NCI-H82 treated with DMSO at 0.1 percent for 48 hours (cell line): ENCODE results near the gene SLC1A2.

ENCODE experiments used
- DNase-seq: peaks from one replicate; lab custom pipeline; 2025; ENCODE audit not compliant: unreplicated experiment; lab: John Stamatoyannopoulos, UW

The SLC1A2 gene

DNA sequence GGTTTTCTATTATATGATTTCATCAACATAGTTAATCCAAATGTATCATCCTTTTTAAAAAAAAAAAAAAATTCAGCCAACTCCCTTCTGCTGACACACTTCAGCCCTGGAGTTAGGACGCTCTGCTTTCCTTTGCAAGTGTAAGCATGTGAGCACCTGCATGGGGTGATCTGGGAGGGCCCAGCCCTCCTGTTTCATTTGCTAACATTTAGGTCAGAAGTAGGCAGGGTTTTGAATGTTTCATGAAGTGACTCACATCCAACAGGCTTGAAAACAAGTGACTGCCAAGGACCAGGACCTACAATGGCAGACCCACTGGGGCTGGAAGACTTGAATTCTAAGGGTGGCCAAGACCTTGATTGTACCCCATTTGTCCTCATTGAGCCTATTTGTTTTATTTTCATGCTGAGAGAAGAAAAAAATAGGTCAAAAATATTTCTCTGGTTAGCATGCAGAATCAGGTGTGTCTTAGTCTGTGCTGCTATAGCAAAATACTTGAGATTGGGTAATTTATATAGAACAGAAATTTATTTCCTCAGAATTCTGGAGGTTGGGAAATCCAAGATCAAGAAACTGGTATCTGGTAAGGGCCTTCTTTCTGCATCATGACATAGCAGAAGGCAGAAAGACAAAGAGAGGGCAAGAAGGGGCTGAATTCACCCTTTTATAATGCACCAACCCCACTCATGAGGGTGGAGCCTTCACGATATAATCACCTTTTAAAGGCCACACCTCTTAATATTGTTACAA, 142.8 kb downstream of the SLC1A2 start:
- DNase-seq = no peak

DNA sequence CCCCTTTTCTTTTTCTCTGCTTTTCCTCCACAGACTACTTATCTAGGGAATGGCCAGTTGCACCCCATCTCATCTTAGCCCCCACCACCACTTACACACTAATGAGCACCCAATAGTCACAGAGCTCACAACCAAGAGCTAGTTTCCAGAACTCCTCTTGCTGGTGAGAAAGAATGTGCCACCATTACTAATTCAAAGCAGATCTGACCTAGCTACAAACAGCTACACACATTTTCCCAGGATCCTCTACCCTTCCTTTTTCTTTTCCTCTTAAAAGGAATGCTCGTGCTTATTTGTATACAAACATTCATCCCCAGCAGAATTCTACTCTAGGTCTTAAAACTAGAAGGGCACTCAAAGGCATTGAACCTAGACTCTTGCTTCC, 143.6 kb downstream of the SLC1A2 start:
- no peak for DNase-seq

DNA sequence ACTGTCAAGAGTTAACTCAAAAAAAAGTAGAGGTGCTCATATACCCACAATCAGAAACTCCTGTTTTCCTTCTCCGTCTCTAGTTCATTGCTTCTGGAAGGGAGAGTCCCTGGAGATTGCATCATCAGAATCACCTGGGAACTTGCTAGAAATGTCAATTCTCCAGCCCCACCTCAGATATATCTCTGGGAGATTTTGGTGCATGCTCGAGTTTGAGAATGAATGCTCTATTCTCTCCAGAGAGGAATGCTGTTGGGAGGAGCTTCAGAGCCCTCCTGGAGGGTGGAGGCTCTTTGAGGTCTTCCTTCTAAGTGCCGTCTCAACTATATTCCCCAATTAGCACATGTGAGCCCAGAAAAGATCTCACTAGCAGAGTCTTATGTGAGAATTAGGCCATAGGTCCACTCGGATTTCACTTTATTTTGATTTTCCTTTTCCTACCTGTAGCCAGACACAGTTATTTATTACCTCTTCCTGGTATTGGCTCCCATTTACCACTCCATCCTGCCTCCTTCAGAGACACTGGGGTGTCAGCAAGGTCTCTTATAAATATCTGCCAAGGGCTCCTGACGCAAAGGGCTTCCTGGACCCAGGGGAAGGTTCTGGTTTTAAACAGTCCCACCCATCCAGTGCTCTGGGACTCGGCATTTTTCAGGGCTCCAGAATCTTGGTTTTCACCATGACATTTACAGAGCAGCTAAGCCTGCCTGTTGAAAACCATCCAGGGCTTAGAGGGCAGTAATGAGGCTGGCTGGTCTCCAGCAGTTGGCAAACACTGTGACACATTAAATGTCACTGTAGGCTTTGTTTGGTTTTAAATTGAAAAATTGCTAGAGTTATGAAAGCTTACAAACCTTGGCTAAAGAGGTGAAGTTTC, 144.2 kb downstream of the SLC1A2 start:
- no peak for DNase-seq

DNA sequence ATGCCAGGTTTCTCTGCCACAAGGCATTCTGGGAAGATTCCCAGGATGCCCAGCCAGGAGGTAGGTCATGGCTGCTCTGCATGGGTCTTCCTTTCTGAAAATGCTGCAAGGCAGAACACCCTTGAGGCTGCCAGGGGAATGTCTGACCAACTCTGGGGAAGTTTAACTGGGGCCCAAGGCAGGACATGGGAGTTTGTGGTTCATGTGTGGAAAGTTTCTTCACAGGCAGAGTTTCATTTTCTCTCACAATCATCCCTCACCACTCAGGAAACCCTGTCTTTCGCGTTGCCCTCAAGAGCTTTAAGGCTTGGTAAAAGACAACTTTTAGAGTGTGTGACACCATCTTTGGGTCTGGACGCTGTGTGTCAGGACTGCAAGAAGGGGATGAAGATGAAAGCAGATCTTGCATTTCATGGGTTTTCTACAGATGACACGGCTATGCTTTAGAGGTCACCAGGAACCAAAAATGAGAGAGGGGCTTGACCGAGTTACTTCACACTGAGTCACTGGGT, 146.9 kb downstream of the SLC1A2 start:
- DNase-seq = no peak

DNA sequence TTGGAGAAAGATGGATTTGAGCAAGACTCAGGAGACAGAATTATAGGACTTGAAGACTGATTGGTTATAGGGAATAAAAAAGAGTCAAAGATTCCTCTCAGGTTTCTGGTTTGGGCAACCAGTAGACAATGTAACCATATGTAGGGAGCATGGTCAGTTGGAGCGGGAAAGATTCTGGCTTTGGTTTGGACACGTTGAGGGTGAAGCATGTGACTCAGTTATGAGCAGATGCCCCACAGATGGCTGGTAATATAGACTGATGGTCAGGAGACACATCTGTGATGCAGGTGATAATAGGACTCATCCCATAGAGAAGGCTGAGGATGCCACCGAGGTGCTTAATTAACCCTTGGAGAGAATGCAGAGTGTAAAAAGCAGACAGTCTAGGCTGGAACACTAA, 148.3 kb downstream of the SLC1A2 start:
- DNase-seq = no peak

DNA sequence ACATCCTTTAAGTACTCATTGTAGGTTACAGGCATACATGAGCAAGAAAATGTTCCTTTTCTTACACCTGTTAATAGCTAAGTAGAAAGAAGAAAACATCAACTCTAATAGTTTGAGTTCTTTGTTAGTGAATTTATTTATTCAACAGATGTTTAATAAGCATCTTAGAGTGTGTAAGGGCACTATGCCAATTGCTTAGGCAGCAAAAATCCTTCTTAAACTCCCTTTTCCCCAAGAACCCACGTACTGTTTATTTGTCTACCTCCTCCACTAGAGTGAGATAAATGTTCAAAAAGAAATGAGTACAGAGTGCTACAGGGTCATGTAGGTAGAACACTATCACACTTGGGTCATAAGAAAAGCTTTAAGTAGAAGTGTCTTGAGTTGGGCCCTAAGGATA, 149.0 kb downstream of the SLC1A2 start:
- no peak for DNase-seq

DNA sequence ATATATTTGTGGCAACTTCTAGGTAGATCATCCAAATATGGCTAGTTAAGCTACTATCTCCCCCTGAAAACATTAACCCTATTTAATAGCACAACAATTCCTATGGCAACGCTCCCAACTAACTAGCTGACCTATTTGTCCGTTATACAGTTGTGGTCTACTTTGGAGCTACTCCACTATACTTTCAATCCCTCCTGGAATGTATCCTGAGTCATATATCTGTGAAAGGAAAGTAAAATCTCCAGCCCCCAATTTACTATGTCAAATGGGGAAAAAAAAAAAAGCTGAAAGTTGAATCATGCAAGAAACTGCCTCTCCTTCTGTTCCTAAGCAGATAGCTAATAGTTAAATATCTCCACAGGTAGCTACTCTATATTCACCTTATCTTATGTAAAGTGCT, 151.9 kb downstream of the SLC1A2 start:
- DNase-seq = no peak

DNA sequence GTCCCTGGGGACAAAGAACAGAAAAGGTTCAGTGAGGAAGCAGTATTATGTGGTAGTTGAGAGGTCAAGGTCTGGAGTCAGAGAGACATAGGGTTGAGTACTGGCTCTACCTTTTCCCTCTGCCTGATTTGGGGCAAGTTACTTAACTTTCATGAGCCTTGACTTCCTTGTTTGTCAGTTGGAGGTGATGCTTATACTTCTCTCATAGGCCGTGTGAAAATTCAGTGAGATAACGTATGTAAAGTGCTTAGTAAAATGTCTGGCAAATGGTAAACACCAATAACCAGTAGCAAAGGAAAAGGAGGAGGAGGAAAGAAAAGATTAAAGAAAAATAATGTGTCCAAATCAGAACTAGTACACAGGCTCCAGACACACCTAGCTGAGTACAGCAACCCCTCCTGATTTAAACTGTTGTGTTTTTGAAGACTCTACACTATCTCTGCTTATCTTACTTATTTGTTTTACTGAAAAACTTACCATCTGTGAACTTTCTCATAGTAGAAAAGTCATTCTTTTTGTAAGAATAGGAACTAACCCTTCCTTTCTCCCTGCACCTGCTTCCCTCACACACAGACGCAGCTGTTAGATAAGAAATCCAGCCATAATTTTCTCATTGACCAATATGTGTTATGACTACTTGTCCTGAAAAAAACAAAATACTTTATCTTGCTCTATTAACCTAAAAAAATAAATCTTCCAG, 153.5 kb downstream of the SLC1A2 start:
- DNase-seq = no peak

DNA sequence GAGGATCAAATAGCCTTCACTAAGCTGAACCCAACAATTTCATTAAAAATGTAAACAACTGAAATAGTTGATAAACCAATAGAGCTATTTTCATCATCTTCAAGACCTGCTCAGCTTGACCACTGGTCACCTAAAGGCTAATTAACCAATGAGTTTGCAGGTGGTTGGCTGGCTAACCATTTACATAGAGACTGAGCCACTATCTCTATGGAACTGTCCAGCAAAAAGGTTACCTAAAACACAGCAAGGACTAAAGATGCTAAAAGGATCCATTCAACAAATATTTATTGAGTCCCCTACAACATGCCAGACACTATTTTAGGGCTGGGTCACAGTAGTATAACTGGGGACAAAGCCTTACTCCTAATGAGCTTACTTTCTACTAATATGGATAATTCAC, 156.6 kb downstream of the SLC1A2 start:
- no peak for DNase-seq

DNA sequence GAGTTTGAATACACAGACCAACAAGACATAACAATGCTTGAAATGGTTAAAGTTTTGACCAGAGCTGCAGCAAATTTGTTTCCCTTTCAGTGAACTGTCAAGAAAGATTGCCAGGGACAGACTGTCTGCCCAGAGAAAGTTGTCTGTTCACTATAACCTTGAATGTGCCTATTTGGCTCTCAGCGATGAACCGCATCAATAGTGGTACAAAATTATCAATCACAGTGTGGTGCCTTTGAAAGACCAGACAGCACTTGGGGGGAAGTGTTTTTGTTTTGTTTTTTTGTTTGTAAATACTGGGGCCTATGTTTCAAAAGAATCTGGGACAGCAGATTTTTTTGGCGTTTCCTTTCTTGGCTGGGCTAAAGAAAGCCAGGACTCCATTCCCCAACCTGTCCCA, 157.3 kb downstream of the SLC1A2 start:
- no peak for DNase-seq

DNA sequence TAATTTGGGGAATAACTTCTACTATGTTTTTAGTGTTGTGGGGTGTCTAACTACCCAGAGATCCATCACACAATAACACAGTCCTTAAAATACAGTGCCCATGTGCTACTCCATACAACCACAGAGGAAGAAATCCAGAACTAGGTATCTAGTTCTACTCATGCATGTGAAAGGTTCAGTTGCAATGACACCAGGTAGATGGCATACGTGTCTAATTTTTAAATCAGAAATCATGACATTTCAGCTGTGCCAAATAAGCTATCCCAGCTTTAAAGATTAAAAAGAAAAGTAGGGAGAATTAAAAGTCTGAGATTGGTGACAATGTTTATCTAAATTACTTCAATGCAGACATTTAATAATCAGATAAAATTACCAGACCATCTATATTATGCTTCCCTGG, 158.2 kb downstream of the SLC1A2 start:
- DNase-seq = no peak

DNA sequence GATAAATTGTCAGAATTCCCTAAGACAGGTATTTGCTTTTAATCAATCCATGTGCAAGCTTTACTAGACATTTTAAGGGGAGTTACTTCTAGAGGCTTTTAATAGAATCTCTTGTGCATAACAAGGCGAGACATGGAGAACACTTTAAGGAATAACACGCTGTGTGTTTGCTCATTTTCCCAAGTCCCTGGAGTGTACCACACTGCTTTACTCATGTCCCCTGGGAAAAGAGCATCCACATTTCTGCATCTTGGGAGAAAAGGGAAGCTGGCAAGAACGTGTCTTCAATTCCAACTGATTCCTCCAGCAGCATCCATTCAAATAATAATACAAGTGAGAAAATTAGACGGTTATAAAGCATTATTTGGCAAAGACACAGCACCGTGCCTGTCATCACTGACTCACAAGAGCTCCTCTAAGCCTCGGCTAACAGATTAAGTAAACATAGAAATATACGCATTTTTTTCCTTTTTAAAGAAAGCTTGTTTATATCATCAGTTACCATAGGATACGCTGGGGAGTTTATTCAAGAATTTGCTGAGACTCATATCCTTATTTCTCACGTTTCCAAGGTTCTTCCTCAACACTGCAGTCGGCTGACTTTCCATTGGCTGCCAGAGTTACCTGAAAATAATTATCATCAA, 158.9 kb downstream of the SLC1A2 start:
- no peak for DNase-seq

DNA sequence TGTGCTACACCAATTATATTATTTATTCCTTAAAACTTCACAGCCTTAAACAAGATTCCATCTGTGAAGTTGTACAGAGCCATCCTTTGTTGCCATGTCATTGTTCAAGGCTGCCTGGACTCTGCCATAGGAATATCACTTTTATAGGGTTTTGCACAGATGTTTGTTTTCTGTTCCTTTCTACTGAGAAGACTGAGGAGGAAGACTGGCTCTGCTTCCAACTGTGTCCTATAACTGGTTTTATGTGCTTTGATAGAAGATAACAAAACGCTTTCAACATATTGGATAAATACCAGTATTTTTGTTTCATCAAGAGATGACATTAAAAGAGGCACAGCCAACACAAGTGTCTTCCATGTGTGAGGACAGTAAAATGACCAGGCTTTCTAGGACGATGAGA, 159.8 kb downstream of the SLC1A2 start:
- no peak for DNase-seq

DNA sequence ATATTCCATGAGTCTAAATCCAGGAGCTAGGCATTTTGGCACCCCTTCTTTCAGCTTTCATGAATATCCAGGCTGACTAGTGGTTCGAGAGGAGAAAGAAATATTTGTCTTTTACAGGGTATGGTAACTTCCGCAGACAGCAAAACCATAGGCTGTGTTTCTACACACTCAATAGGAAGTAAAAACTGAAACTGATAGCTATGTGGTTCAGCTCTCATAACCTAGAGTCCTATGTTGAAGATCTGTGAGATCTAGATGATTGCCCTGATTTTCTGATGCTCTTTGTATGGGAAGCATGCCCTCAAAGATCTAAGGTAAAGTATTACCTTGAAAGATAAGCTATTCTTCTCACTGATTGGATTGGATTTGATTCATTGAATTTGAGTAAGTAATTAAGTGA, 162.1 kb downstream of the SLC1A2 start:
- DNase-seq = no peak

DNA sequence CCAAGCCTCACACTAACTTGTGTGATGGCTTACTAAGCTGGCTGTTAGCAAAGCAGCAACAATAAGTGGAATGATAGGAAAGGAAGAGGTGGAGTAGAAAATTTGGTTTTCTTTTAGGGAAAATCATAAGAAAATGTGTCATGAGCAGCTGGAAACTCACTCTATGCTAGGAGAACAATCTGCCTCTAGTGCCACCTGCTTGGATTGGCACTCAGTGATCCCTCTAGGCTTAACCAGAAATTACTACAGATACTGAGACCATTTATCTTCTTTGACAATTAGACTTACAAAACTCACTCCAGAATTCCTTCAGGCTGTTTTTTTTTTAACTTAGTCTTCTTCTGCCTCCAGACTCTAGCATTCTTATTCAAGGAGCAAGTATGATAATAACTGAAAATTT, 163.1 kb downstream of the SLC1A2 start:
- no peak for DNase-seq

DNA sequence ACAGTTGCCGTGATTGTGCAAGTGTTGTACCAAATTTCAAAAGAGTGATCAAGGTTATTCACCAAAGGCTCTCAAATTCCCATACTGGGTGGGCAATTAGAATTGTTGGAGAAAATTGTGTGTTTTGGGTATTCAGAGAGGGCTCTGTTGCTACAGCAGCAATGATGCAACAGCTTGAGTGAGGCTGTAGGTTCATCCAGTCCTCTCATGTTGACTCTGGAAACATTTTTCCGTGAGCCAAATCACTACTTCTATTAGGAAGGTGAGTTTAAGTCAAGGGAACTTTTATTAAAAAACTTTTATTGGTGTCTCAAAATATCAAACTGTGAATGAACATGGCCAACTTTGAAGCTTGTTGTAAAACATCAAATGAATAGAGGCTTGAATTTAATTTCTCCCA, 163.8 kb downstream of the SLC1A2 start:
- DNase-seq = no peak

DNA sequence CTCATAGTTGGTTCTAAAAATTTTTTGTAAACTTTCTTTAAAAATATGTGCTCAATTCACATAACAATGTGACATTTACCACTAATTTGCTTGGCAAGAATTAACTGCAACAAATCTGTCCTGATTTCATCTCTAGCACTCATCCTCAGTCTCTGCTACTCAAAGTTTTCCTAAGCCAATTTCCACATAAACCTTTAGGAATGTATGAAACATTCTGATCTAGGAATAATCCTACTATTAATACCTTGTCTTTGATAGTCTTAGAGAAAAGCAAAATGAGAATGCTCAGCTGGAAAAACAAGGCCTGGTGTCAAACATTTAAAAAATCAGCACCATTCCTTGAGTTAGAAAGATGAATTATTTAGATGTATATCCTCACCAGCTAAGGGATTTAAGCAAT, 166.1 kb downstream of the SLC1A2 start:
- no peak for DNase-seq

DNA sequence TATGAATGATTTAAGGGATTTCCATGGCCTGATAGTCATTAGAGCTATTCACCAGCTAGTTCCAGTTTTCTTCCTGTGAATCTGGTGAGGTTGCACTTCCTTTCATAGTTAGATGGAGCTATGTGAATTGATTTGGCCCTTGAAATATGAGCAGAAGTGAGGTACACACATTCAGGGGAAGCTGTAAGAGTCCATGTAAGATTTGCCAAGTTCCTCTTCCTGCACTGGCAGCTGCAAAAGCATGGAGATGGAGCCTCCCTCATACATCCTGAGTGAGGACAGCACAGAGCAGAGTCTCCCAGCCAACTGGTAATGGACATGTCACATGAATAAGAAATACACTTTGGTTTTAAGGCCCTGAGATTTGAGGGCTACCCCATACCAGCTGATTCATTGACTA, 168.7 kb downstream of the SLC1A2 start:
- DNase-seq = no peak

DNA sequence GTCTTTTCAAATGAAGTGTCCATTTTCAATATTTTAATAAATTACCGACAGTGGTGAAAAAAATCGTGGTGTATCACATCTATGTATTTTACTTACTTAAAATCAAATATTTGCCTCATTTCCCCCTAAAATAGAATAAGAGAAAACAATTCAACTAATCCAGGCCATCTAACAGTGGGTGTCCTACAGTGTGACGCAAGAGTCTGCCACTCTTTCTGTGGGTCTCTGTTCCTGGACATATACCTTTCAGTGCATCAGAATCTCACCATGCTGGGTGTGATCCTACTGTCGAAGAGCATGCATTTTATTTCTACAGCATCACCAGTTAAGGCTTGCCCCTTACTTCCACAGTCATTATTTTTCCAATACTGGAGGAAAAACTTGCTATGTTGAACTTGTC, 169.2 kb downstream of the SLC1A2 start:
- DNase-seq = no peak

DNA sequence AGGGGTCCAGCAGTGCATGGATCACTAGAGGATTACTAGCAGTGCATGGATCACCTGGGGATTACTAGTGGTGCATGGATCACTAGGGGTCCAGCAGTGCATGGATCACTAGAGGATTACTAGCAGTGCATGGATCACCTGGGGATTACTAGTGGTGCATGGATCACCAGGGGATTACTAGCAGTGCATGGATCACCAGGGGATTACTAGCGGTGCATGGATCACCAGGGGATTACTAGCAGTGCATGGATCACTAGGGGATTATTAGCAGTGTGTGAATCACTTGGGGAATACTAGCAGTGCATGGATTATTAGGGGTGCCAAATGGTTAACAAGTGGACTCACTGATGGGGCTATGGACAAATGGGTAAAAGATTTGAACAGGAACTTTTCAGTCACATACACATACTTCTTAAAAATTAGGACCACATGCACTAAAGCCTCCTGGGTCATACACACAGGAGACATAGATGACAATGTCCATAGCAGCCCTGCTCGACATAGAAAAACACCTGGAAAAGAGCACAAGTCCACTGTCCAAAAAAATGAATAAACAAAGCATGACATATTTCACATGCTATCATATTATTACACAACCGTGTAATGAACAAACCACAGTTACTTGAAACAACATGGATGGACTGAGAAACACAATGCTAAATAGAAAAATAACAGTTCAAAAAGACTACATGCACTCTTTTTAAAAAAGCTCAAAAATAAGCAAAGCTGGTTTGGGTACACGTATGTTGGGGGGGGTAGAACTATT, 170.6 kb downstream of the SLC1A2 start:
- DNase-seq = no peak

DNA sequence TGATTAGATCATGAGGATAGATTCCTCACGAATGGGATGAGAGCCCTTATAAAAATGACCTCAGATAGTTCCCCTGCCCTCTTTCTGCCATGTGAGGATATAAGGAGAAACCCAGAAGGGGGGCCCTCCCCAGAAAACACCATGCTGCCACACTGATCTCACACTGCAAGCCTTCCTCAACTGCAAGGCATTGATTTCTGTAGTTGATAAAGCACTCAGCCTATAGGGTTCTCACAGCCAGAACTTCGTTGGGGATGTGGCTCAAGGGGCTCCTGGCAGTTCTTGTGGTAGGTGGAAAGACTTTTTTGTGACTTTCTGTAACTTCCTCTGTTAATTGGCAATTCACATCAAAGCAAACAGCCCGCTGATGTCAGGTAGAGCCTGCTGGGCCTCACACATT, 171.5 kb downstream of the SLC1A2 start:
- DNase-seq = no peak
